Caki2 (cell line): Measurements from ENCODE around the gene PRDM16. TPM values are rescaled to one million over a fixed set of nuclear protein-coding genes. Genes with fewer than 3 reads are reported as not detected.
"Not testable (repeated sequence)": the region's sequence is repeated elsewhere in the genome, so short reads cannot be mapped to it uniquely, and the experiment has no call there.

ENCODE experiments used
- DNase-seq: peaks from one replicate; pipeline ENCODE4 v3.0.0-alpha.2; 2015; ENCODE audit warnings: low read depth
- in situ Hi-C: cut with HindIII; loops from 2 replicates; pipeline ENCODE4 v1.10.0; 2016; ENCODE audit warnings: low sequenced_read_pairs, low pct_unique_long_range_greater_than_20kb, mixed read lengths
- total RNA-seq: library from RNA; depleted of rRNA; stranded (reverse); fragments of >200 nt; shearing (Covaris generic); gene quantifications from 2 replicates; pipeline ENCODE4 v1.2.3, GENCODE V29; 2014; ENCODE audit warnings: low replicate concordance

Gene PRDM16
- total RNA-seq, 1 experiment from 2014 or later, result not detected

DNA sequence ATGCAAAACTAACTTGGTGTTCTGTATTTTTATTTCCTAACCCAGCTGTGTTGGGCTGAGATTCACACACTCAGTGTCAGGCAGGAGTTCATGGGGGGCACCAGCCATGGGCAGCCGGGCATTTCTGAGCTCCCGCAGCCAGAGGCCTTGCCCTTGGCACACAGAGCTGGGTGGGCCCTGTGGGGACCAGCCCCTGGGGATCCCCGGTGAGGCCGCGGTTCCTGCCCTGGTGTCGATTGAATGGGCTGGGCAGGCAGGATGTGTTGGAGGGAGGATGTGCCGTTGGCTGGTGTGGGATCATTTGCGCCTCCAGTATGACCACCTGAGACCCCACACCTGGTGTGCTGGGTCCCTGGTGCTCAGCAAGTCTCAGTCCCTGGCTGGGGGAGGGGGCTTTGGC lies 91.0 kb downstream of the PRDM16 start:
- DNase-seq, result no peak
- in situ Hi-C loops, result no loop called here

DNA sequence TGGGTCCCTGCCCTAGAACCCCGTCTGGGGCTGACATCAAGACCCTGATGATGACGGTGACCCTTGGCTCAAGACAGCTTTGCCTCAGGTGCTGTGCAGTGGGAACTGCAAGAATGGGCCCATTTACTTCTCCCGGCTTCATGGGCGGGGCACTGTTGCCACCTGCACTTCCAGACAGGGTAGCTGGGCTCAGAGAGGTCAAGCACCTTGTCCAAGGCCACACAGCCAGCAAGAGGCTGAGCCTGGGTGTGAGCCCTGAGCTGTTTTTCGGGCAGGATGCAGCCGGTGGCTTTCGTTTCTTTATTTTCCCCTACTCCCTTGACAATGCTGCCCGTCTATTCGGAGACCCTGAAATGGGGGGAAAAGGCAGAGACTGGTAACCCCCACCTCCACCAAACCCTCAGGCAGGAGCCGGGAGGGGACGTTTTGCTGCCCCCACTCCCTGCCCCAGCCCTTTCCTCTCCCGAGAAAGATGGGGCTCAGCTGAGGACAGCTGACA lies 91.7 kb downstream of the PRDM16 start:
- no peak for DNase-seq
- in situ Hi-C loops, result no loop called here

DNA sequence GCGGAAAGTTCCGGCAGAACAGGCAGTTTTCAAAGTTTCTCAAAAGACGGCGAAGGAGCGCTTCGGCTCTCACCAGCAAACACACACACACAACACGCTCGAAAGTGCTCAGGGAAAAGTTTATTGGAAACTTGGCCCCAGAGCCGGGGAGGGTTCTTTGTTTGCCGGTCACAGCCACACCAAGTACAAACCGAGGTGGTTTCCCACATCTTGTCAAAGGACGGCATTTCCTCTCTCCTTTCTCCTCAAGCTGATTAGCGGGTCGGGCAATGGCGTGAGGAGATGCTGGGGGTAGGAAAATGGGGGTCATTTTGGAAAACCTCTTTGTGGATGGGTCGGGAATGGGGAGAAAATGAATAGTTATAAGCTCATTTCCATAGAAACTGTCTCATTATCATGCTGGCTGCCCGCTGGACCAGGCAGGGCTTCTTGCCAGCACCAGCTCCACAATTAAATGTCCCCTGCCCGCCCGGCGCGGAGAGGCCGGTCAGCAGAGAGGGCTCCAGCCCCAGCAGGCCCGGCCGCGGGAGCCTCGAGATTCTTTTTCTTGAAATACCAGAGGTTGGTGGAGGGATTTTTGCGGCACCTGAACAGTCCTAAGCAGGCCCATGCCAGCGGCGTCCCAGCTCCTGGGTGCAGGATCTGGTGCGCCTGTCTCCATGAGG lies 92.3 kb downstream of the PRDM16 start:
- in situ Hi-C loops, result no loop called here

DNA sequence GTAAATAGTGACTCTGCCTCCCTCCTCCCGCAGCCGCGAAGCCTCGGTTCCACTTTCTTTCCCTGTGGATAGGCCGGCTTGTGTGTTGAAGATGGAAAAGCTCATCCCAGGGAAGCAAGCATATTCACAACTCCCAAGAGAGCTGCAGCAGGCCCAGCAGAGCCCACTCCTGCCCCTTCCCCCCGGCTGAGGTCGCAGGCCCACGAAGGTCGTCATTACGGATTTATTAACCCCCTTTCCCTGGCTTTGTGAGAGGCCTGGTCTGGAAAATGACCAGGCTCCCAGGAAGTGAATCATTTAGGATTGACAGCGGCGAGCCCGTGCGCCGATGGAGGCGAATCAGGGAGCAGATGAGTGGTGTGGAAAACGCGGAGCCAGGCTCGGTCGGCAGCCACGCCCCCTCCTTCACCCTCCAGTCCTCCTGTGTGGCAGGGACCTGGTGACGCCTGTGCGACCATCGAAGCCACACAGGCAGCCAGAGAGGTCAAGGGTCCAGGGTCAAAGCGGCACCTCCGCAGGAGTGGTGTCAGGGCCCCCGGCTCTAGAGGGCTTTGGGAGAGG lies 93.4 kb downstream of the PRDM16 start:
- in situ Hi-C loops, result no loop called here
- DNase-seq, result no peak

More for the DNA sequence above, 92.3 kb downstream of the PRDM16 start:
- no peak for DNase-seq

DNA sequence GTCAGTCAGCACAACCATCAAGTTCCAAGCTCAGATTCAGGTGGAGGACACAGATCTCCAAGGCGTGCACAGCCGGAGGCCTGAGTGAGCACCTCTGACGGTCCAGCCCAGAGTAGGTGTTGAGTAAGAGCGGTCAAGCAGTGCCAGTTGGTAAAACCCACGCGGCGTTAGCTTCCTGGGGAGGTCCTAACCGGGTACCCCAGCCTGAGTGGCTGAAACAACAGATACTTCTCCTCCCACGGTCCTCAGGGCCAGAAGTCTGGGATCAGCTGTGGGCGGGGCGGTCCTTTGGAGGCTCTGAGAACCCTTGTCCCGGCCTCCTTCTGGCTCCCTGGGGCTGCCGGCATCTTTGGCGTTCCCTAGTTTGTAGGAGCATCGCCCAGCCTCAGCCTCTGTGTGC lies 94.4 kb downstream of the PRDM16 start:
- no peak for DNase-seq
- in situ Hi-C loops, result no loop called here

DNA sequence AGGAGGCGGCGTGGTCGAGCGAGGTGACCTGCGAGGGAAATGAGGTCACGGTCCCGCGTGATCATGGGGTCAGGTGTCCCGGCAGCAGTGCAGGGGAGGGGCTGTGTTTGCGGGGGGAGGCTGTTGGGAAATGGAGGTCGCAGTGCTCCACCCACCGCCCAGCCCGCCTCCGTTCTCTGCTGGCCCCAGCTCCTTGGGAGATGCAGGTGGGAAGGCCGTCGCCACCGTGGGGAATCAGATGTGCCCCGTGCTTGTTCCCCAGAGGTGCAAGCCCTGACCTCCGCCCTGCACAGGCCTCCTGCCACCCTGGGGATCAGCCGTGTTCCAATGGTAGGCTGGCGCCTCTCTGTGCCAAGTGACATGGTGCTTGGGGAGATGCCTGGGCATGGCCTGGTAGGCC lies 95.7 kb downstream of the PRDM16 start:
- DNase-seq, result no peak
- in situ Hi-C loops, result no loop called here

DNA sequence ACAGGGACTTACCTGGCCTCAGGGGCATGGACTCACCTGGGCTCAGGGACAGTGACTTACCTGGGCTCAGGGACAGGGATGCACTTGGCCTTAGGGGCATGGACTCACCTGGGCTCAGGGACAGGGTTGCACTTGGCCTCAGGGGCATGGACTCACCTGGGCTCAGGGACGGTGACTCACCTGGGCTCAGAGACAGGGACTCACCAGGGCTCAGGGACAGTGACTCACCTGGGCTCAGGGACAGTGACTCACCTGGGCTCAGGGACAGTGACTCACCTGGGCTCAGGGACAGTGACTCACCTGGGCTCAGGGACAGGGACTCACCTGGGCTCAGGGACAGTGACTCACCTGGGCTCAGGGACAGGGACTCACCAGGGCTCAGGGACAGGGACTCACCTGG lies 96.2 kb downstream of the PRDM16 start:
- in situ Hi-C loops, DNase-seq: not testable (repeated sequence)

DNA sequence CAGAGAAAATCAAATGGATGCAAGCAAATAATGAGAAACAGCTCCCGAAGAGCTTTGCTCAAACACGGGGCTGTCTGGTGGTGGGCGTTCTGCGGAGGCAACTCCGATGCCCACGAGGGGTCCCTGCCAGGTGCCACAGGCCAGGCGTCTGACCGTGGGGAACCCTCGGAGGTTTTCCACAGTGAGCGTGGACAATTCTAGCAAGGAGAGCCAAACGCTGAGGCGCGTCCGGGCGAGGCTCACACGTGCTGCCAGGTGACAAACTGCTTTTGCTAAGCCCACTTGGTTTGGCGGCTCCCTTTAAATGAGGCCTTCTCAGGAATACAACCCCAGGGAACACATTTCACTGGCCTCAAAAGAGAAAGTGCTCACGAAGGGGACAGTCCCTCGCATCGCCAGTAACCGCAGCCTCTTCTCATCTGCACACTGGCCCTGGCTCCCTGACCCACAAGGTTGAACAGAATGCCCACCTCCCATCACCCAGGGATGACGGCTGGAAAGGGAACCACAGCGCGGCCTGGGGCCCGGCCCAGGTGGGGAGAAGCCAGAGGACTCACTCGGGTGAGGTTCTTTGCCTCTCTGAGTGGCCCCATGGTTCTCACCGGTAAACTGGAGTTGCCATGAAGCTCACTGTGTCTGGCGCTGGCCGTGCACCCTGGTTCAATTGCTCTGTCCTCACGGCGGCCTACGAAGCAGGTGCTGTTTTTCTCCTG lies 97.4 kb downstream of the PRDM16 start:
- no peak for DNase-seq
- in situ Hi-C loops, result no loop called here

DNA sequence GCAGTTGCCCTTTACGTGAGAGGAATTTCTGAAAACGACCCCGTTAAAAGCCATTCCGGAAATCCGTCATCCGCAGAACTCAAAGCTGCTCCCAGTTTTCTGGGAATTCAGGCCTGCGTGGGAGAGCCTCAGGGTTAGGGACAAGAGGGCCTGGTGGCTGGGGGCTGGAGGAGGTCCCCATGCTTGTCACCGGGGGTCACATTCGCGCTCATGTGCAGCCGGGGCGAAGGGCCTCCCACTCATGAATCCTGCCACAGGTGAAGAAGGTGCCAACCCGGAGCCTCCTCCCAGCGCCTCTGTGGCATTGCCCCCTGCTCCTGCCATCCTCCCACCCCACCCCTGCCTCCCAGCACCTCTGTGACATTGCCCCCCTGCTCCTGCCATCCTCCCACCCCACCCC lies 98.3 kb downstream of the PRDM16 start:
- in situ Hi-C loops, result no loop called here
- no peak for DNase-seq

DNA sequence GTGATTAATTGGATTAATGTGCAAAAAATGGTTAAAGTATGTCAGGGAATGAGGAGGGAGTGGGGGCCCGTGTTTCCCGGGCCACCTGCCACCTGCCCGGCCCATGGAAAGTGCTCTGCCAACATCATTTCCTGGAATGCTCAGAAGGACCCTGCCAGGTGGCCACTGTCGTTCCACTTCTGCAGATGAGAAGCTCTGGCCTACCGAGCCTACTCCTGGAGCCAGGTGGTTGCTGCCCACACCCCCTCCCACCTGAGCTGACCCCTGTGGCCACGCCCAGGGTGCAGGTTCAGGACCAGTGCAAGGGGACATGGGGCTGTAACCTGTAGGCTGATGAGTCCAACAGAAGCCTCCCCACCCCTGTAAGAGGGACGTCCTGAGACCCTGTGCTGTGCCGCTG lies 99.7 kb downstream of the PRDM16 start:
- in situ Hi-C loops, result no loop called here
- no peak for DNase-seq

DNA sequence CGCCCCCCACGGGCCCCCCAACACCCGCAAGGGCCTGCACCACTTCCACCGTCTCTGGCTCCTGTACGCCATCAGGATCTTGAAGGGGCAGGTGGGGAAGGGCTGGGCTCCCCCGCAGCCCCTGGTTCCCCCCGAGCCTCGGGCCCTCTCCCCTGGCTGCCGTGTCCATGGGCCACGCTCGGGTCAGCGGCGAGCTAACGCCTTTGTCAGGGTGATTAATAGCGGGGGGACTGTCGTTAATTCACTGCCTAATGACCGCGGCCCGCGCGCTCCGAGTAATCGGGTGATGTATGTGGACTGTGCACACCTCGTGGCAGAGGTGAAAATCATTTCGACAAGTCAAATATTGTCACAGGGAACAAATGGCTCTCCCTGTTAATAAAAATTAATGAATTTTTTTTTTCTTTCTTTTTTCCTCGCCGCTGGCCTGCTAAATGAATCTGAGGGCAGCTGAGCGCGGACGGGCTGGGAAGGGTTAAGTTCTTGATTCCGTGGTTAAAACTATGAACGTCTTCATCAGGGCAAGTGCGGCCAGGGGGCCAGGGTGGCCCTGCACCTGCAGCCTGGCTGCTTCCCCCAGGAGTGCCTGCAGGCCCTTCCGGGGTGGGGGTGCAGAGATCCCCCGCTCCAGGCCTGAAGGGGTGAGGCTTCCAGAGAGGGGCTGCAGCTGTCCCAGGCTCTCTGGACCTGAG lies 100.8 kb downstream of the PRDM16 start:
- in situ Hi-C loops, result no loop called here
- no peak for DNase-seq

DNA sequence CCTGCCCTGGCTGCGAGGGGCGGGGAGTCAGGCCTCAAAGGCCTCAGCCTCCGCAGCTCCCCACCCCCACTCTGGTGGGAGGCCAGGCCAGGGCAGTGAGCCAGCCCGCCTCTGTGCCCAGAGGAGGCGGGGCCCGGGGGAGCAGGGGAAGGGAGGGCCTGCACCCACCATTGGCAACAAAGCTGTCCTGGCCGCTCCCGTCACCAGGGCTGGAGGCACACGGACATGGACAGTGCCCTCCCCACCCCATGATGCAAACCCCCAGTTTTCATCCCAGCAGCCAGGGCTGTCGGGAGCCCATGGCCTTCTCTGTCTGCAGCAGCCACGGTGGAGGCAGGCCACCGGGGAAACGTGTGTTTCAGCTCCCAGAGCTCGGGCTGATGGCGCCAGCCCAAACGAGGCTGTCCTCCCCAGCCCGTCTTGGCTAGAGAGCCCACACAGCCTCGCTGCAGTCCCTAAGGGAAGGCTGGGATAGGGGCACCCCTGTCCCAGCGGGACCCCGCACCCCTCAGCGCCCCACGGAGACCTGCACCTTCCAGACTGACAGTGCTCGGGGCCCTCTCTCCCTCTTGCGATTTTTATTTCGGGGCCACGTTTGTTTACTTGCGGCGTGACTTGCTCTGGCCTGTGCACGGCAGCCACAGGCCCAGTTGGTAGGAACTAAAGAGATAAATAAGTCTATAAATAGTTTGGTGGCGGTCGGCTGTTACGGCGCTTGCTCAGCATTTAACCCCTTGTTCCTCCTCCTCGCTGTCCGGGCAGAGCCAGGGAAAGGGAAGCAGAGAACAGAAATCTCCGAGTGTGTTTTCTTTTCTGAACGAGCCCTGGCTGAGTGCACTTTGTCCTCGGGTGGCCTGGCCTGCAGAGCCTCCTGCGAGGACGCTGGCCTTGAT lies 101.8 kb downstream of the PRDM16 start:
- in situ Hi-C loops, result no loop called here
- DNase-seq, result no peak

DNA sequence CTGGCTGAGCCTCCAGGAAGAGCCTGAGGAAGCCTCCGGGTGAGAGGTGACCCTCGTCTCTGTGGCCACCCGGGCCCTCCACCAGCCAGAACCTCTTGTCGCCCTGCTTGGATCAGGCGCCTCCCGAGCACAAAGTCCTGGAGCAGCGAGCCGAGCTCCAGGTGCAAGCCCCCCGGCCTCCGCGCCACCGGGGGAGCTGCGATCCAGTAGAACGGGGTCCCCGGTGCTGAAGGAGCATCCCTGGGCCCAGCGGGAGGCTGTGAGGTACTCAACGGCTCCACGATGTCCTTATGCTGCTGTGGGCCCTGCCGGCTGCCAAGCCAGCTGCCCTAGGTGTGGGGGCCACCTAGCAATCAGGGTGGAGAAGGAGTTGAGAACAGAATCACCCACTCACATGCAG lies 102.8 kb downstream of the PRDM16 start:
- in situ Hi-C loops, result no loop called here
- DNase-seq, result no peak

DNA sequence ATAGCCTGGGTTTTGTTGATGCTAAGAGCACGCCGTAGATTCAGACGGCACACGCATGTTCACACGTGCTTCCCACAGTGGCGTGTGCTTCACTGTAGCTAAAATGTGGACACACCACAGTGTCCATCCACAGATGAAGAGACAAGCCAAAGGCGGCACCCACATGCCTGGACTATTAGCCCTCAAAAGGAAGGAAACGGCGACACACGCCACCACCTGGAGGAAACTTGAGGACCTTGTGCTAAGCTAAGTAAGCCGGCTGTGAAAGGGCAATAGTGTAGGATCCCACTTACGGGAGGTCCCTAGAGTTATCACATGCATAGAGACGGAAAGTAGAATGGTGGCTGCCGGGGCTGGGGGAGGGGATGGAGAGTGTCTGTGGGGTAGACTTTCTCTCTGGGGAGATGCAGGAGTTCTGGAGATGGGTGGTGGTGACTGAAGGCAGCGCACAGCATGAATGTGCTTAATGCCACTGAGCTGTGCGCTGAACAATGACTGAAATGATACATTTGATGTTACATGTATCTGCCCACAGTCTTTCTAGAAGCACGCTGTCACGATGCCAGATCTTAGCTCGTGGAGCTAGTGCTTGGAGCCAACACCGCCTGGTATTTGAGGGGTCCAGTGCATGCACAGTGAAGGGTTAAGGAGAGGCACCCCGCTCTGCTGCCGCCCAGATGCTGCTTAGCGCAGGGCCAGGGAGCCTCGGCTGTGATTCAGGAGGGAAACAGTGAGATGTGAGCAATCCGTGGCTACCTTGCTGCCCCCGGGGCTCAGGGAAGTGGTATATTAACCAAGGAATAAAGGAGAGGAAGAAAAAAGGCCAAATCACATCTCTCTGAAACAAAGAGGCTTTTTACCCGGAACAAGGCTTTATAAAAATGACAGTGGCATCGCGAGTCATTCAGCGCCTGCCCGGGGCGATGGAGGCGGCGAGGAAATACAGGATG lies 103.7 kb downstream of the PRDM16 start:
- no peak for DNase-seq
- in situ Hi-C loops, result no loop called here

DNA sequence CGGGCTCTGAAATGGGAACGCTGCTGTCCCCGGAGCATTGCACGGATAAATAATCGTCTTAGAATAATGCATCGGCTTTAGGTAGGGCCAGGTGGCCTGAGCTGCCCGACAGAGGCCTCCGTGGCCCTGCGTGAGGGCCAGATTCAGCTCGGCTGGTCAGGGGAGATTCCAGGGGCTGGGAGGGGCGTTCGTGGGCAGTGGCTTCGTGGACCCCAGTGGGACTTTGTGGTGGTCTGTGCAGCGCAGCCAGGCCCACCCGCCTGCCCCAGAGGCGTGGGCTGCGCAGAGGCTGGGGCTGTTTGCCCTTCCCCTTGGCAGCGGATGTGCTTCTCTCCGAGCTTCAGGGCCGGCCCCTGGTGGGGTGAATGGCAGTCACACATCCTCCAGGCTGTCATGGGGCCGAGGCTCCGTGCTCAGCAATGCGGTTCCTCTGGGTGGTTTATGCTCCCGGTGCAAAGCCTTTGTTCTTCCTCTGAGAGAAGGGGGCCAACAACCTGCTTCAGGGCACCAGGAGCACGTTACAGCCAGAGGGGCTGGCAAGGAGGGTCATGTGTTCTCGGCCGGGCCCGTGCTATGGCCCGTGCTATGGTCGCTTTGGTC lies 104.5 kb downstream of the PRDM16 start:
- in situ Hi-C loops, result no loop called here
- DNase-seq, result no peak

DNA sequence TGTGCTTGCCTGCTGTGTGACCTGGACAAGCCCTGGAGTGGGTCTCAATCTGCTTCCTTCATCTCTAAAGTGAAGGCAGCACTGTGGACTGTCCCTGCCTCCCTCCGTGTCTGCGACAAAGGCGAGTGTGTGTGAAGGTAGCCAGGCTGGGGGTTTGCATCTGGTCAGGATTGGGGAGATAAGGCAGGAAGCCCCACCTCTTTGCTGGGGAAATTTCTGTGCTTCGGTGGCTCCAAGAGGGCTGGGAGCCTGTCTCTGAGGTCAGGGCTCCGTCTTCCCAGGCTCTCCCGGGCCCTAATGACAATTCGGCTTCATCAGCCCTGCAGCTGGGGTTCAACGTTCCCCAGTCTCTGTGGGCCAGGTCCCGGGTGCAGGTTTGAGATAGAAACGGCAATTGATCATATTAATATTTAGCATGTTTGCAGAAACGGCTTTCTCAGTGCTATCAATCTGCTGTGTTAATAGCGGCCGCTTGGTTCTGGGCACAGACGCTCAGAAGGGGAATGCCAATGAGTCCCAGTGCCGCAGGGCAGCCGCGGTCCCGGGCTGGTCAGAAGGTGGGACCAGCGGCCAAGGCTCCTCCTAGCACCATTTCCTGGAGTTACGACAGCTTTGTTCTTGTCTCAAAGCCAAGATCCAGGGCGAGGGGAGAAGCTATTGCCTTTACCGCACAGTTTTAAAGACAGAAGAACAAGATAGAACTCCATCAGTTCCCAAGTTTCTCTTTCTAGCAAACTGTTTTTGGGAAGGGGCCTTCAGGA lies 105.7 kb downstream of the PRDM16 start:
- DNase-seq, result no peak

More for the DNA sequence above, 105.7 kb downstream of the PRDM16 start:
- in situ Hi-C loops, result no loop called here
